Psoas muscle (tissue), 8 donors: ENCODE results near the gene MED9. TPM values are rescaled to one million over a fixed set of nuclear protein-coding genes. Genes with fewer than 3 reads are reported as not detected.

ENCODE experiments used
- ATAC-seq, 4 donors: fragments of 200-7000 bp; cut with Tn5 transposase; one replicate each; pipeline ENCODE4 v1.9.1; 2020; ENCODE audit warnings: moderate library complexity in 3 of 4, mild to moderate bottlenecking in 2 of 4
- DNase-seq, 2 donors: peaks; one replicate each; pipeline ENCODE4 v3.0.0-alpha.2; 2020
- H3K27ac ChIP-seq: fragments of 200-600 bp; one replicate; pipeline ENCODE4 v1.8.0; 2022
- H3K27me3 ChIP-seq, 3 donors: fragments of 200-600 bp in 1 of 3; one replicate each; pipeline versions ENCODE4 v1.6.1 to v1.8.0; 2013 to 2022; ENCODE audit warnings: low read length in 2 of 3, mild to moderate bottlenecking in 2 of 3, moderate library complexity in 1 of 3; ENCODE audit not compliant: insufficient read depth in 3 of 3
- H3K36me3 ChIP-seq, 2 donors: fragments of 200-600 bp in 1 of 2; one replicate each; pipeline versions ENCODE4 v1.6.1 to v1.8.0; 2013 to 2022; ENCODE audit warnings: low read depth in 1 of 2, mild to moderate bottlenecking in 1 of 2, moderate library complexity in 1 of 2; ENCODE audit not compliant: insufficient read depth in 1 of 2
- H3K4me1 ChIP-seq: fragments of 200-600 bp; one replicate; pipeline ENCODE4 v1.8.0; 2022
- H3K4me3 ChIP-seq: fragments of 200-600 bp; one replicate; pipeline ENCODE4 v1.8.0; 2022; ENCODE audit warnings: mild to moderate bottlenecking
- H3K9me3 ChIP-seq: fragments of 200-600 bp; one replicate; pipeline ENCODE4 v1.8.0; 2022
- WGBS, 3 donors: extraction: QIAGEN DNeasy Blood & Tissue Kit; methylation state at CpG; one replicate each; pipeline versions ENCODE4 v1.1.6 to v1.1.7; 2013; 5-methylcytosine and 5-hydroxymethylcytosine counted together
- intact Hi-C, 2 donors: fragments of 100-400 bp; cut with DNase I; formaldehyde crosslinking; loops; one replicate each; pipeline versions ENCODE4 v1.11.0 to v1.14.2; 2022
- polyA plus RNA-seq, 3 donors: library from polyadenylated mRNA; stranded (reverse); fragments of 200-250 nt; gene quantifications; one replicate each; pipeline ENCODE4 v1.2.3, GENCODE V29; 2013
- total RNA-seq, 4 donors: library from RNA; stranded (reverse); fragmentation: NEBNext Ultra II Directional in 2 of 4; extraction: Animal tissue kit (Norgen Biotek cat#: 25700) in 2 of 4; gene quantifications; one replicate each; pipeline versions ENCODE4 v1.2.1 to v1.2.4, GENCODE V29; 2021 to 2023
- TF ChIP-seq, protein P1 (sequence below): fragments of 200-600 bp; IDR thresholded peaks from one replicate; pipeline ENCODE4 v1.8.0; 2022; ENCODE audit warnings: antibody characterized with exemption
- donor health status: healthy with polysubstance abuse.
- donor health status: DM: no; HTN: no; CAD: no; lungs with moderate emphysema.
- donor health status: Bipolar disorder and iron deficiency.
- donor health status: healthy.
- donor health status: DM: yes; HTN: yes; CAD: no.
- donor health status: DM: no; HTN: no; CAD: no.
- donor health status: DM: no; HTN: no; CAD: no.
- donor health status: DM: yes; HTN: yes; CAD: no.

Gene MED9
- total and polyA plus RNA-seq, 7 donors: 12.4 to 29.6 (median 18.3) TPM

DNA sequence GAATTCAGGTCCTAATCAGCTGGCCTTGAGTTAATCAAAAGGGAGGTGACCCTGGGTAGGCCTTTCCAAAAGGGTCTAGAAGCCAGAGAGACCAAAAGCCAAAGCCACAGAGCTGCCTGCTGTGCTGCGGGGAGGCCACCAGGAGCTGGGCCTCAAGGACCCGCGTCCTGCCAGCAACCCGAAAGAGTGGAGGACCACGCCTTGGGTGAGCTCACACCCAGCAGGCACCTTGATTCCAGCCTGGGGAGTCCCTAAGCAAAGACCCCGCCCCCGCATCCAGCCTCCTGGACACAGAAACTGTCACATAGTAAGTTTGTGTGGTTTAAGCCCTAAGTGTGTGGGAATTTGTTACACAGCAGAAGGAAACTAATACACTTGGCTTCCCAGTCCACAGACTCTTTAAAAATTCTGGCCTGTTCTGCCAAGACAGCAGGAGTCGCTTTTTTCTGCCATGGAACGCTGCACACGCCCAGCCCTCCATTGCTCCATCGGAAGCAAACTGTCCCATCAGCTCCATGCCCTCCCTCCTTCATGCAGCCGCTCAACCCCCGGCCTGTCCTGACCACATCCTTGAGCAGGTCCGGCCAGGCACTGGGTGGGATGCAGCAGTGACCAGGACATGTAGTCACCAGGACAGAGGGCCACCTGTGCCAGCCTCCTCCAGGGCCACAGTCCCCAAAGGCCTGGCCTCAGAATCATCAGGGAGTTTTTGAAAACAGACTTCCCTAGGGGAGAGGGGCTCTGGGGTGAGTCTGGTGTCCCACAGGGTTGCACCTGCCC lies 40.3 kb downstream of the MED9 start:
- TF ChIP-seq, protein P1, sequence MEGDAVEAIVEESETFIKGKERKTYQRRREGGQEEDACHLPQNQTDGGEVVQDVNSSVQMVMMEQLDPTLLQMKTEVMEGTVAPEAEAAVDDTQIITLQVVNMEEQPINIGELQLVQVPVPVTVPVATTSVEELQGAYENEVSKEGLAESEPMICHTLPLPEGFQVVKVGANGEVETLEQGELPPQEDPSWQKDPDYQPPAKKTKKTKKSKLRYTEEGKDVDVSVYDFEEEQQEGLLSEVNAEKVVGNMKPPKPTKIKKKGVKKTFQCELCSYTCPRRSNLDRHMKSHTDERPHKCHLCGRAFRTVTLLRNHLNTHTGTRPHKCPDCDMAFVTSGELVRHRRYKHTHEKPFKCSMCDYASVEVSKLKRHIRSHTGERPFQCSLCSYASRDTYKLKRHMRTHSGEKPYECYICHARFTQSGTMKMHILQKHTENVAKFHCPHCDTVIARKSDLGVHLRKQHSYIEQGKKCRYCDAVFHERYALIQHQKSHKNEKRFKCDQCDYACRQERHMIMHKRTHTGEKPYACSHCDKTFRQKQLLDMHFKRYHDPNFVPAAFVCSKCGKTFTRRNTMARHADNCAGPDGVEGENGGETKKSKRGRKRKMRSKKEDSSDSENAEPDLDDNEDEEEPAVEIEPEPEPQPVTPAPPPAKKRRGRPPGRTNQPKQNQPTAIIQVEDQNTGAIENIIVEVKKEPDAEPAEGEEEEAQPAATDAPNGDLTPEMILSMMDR: no peak
- H3K27me3 ChIP-seq: no peaks in the 10 kb centered on the region
- H3K27ac ChIP-seq: no peak overlapping the region
- no peaks in the 10 kb centered on the region for H3K36me3 ChIP-seq
- H3K4me3 ChIP-seq: no peak overlapping the region
- intact Hi-C loops: no loop called here
- 90 to 96% (median 91%) methylated on average over 13 to 14 of the region's 14 CpGs for WGBS, 3 donors
- ATAC-seq: no peak
- DNase-seq: peak; percentile 14 to 54
- H3K4me1 ChIP-seq: no peaks in the 10 kb centered on the region
- H3K9me3 ChIP-seq: no peaks in the 10 kb centered on the region

DNA sequence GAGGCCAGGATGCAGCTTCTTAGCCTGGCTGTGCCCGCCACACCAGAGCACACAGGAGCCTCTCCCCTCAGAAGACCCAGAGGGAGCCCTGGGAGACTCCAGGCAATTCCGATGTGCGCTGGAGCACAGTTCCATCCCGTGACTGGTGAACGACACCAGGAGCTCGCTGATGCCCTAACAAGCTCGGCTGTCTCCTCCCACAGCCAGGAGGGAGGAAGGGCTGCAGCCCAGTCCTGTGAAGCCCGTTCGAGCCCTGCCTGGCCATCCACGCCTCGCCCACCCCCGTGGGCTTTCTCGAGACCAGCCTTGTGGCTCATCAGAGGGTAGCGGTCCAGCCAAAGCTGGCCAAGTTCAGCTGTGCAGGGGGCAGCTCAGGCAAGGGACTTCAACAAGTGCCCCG lies 41.2 kb downstream of the MED9 start:
- peak; percentile 6 to 37 for DNase-seq

GRCh38 chr17:17518951-17519350 lies 42.2 kb downstream of the MED9 start:
- DNase-seq (no peak), ATAC-seq (no peak)
- no peaks in the 10 kb centered on the region for H3K36me3 ChIP-seq
- H3K4me3 ChIP-seq: no peak overlapping the region
- no peaks in the 10 kb centered on the region for H3K4me1 ChIP-seq
- no peaks in the 10 kb centered on the region for H3K9me3 ChIP-seq
- TF ChIP-seq, protein P1: no peak
- H3K27me3 ChIP-seq: no peaks in the 10 kb centered on the region
- WGBS, 3 donors: 83 to 87% (median 84%) methylated on average over 5 of the region's 5 CpGs
- intact Hi-C loops: no loop called here
- H3K27ac ChIP-seq: no peak overlapping the region

More for the DNA sequence above, 41.2 kb downstream of the MED9 start:
- no peaks in the 10 kb centered on the region for H3K4me1 ChIP-seq
- no peak overlapping the region for H3K4me3 ChIP-seq
- H3K36me3 ChIP-seq: no peaks in the 10 kb centered on the region
- TF ChIP-seq, protein P1: no peak
- WGBS, 3 donors: 87 to 88% (median 87%) methylated on average over 15 of the region's 15 CpGs
- intact Hi-C loops: no loop called here
- no peak overlapping the region for H3K27ac ChIP-seq
- ATAC-seq: no peak
- H3K27me3 ChIP-seq: no peaks in the 10 kb centered on the region
- no peaks in the 10 kb centered on the region for H3K9me3 ChIP-seq

- ATAC-seq (no peak), DNase-seq (peak; percentile 5 to 44)
- TF ChIP-seq, protein P1: no peak
- Histone ChIP-seq H3K27me3 (no peaks in the 10 kb centered on the region), H3K4me1 (no peaks in the 10 kb centered on the region), H3K27ac (no peak overlapping the region), H3K9me3 (no peaks in the 10 kb centered on the region), H3K4me3 (no peak overlapping the region), H3K36me3 (no peaks in the 10 kb centered on the region)
- WGBS, 3 donors: 90 to 93% (median 91%) methylated on average over 6 to 10 of the region's 10 CpGs
- intact Hi-C loops: loop anchor here in 1 of 2 donors (2.0 kb wide), 1 partner anchor 21 kb away; no protein-coding TSS in a partner anchor
Observed at GRCh38 chr17:17519886-17520285, 43.1 kb downstream of the MED9 start.
